Breast epithelium (tissue), 3 donors: ENCODE results near the gene CD86.

Source experiments
- CTCF ChIP-seq, 3 donors: fragments of 450-650 bp; IDR thresholded peaks; one replicate each; pipeline ENCODE4 v1.5.1; 2016 to 2017; ENCODE audit warnings: antibody characterized with exemption in 3 of 3, mild to moderate bottlenecking in 3 of 3, moderate library complexity in 3 of 3
- POLR2A ChIP-seq: fragments of 450-650 bp; IDR thresholded peaks from one replicate; pipeline ENCODE4 v1.6.1; 2016; ENCODE audit warnings: antibody characterized with exemption, mild to moderate bottlenecking, moderate library complexity
- POLR2AphosphoS5 ChIP-seq, 3 donors: sonication (generic); formaldehyde crosslinking; IDR thresholded peaks; one replicate each; pipeline ENCODE4 v1.6.1; 2017; ENCODE audit warnings: antibody characterized with exemption in 3 of 3

- TF ChIP-seq POLR2A: no peak
- TF ChIP-seq CTCF (IDR thresholded peaks at IDR 0.05): no peak
- no peak for TF ChIP-seq POLR2AphosphoS5 (IDR thresholded peaks at IDR 0.05)
Measured at GRCh38 chr3:122079524-122080206, 24.5 kb downstream of the CD86 start.
